Neural progenitor cell (in vitro differentiated cells): Measurements from ENCODE around the gene PIK3R4.

Experiments used
- EZH2 ChIP-seq: fragments of 200-600 bp; sonication (generic); IDR thresholded peaks from 2 replicates; pipeline ENCODE4 v1.6.1; 2017; ENCODE audit warnings: antibody characterized with exemption, mild to moderate bottlenecking, moderate library complexity
- TF ChIP-seq, protein P1 (sequence below): fragments of 200-600 bp; sonication (generic); IDR thresholded peaks from 2 replicates; pipeline ENCODE4 v1.5.1; 2017; ENCODE audit warnings: antibody characterized with exemption, mild to moderate bottlenecking

DNA sequence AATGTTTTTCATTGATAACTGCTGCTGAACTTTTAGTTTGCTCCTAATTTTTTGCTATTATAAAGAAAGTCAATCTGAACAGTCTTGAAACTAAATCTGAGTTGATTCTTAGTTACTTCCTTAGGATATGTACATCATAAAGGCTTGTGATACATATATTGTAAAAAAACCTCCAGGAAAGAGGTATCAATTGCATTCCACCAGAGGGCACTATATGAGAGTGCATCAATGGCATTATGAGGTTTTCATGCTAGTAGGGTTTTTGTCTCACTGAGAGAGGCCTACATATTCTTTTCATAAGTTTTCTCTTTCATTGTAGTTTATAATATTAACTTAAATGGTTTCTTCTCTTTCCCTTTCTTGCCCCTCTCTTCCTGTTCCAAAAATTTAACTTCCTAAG, 46.9 kb downstream of the PIK3R4 start:
- TF ChIP-seq, protein P1, sequence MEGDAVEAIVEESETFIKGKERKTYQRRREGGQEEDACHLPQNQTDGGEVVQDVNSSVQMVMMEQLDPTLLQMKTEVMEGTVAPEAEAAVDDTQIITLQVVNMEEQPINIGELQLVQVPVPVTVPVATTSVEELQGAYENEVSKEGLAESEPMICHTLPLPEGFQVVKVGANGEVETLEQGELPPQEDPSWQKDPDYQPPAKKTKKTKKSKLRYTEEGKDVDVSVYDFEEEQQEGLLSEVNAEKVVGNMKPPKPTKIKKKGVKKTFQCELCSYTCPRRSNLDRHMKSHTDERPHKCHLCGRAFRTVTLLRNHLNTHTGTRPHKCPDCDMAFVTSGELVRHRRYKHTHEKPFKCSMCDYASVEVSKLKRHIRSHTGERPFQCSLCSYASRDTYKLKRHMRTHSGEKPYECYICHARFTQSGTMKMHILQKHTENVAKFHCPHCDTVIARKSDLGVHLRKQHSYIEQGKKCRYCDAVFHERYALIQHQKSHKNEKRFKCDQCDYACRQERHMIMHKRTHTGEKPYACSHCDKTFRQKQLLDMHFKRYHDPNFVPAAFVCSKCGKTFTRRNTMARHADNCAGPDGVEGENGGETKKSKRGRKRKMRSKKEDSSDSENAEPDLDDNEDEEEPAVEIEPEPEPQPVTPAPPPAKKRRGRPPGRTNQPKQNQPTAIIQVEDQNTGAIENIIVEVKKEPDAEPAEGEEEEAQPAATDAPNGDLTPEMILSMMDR = peak; percentile 60
- no peak for TF ChIP-seq EZH2
